DMS153 treated with DMSO at 0.1 percent for 48 hours (cell line): ENCODE measurements around the gene ELSPBP1.
"Not testable (repeated sequence)": the region's sequence is repeated elsewhere in the genome, so short reads cannot be mapped to it uniquely, and the experiment has no call there.

Source experiments
- DNase-seq: peaks from one replicate; lab custom pipeline; 2025; ENCODE audit not compliant: unreplicated experiment; lab: John Stamatoyannopoulos, UW

ELSPBP1 gene

GRCh38 chr19:48041877-48042580 lies 47.6 kb downstream of the ELSPBP1 start:
- no peak for DNase-seq

GRCh38 chr19:48043675-48044258 lies 49.3 kb downstream of the ELSPBP1 start, which contains the start of gene CABP5:
TSS of gene CABP5 (minus strand) at chr19:48044079. CDS start at chr19:48043922, 157 bp downstream.
- no peak for DNase-seq

GRCh38 chr19:48044561-48044960 lies 50.1 kb downstream of the ELSPBP1 start:
- no peak for DNase-seq

GRCh38 chr19:48051335-48052033 lies 57.1 kb downstream of the ELSPBP1 start:
- DNase-seq, result no peak

- no peak for DNase-seq
Observed at GRCh38 chr19:48053076-48053475, 58.6 kb downstream of the ELSPBP1 start.

GRCh38 chr19:48053856-48054255 lies 59.4 kb downstream of the ELSPBP1 start:
- DNase-seq, result no peak

GRCh38 chr19:48059331-48059730 lies 64.9 kb downstream of the ELSPBP1 start:
- DNase-seq, result no peak

- DNase-seq, result no peak
Observed at GRCh38 chr19:48060381-48060780, 65.9 kb downstream of the ELSPBP1 start.

GRCh38 chr19:48061401-48062344 lies 67.2 kb downstream of the ELSPBP1 start:
- no peak for DNase-seq

DNA sequence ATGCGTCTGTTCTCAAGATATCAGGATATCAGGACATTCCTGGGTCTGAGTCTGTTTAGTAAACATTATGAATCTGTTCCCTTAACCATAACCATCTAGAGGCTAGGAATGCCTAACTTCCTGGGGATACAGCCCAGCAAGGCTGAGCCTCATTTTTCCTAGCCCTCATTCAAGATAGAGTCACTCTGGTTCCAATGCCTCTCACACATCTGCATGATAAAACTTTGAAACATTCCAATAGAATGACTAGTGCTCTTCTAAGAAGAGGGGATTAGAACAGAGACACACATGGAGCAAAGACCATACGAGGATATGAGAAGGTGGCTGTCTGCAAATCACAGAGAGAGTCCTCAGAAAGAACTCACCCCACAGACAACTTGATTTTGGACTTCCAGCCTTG lies 70.1 kb downstream of the ELSPBP1 start:
- no peak for DNase-seq

DNA sequence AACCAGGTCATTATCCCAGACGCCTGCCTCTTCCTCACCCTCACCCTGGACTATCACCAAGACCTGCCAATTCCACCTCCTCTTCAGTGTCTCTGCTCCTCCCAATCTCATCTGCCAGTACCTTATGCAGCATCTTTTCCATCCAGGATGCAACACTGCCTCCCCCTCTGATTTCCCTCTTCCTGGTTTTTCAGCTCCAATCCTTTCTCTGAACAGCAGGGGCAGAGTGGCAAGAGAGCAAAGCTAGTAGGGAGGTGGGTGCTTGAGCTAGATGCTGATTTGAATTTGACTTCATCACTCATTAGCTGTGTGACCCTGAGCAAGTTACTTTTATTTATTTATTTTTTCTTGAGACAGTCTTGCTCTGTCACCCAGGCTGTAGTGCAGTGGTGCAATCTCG lies 75.0 kb downstream of the ELSPBP1 start:
- no peak for DNase-seq

DNA sequence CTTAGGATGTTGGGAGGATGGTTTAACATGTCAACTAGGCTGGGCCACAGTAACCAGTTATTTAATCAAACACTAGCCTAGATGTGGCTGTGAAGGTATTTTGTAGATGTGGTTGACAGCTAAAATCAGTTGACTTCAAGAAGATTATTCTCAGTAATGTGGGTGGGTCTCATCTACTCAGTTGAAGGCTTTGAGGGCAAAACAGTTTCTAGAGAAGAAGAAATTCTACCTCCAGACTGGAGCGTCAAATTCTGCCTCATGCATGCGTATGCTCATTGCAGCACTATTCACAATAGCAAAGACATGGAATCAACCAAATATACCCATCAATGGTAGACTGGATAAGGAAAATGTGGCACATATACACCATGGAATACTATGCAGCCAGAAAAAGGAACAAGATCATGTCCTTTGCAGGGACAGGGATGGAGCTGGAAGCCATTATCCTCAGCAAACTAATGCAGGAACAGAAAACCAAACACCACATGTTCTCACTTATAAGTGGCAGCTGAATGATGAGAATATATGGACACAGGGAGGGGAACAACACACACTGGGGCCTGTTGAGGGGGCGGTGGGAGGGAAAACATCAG lies 75.8 kb downstream of the ELSPBP1 start:
- DNase-seq, result not testable (repeated sequence)
